Brain pericyte (primary cell): ENCODE data around the gene L1CAM.

Source experiments
- DNase-seq: peaks from one replicate; pipeline ENCODE4 v3.0.0-alpha.2; 2012; ENCODE audit warnings: low read depth, low spot score

The L1CAM gene

GRCh38 chrX:153885968-153886903 lies at the start of gene L1CAM:
TSS of gene L1CAM (minus strand) at chrX:153886173. CDS start at chrX:153875836, 10,337 bp downstream.
- no peak for DNase-seq

GRCh38 chrX:153935326-153935851 lies 49.4 kb upstream of the L1CAM start:
- DNase-seq = no peak

GRCh38 chrX:153934762-153935325 lies 48.9 kb upstream of the L1CAM start, which contains the start of gene NAA10:
TSS of gene NAA10 (minus strand) at chrX:153935037. CDS start at chrX:153934904, 133 bp downstream.
- DNase-seq = no peak

GRCh38 chrX:153934148-153934761 lies 48.3 kb upstream of the L1CAM start:
- DNase-seq = no peak

- DNase-seq = no peak
Measured at GRCh38 chrX:153933748-153934147, 47.8 kb upstream of the L1CAM start.

- no peak for DNase-seq
Measured at GRCh38 chrX:153932220-153932915, 46.4 kb upstream of the L1CAM start.

GRCh38 chrX:153931748-153932147 lies 45.8 kb upstream of the L1CAM start:
- DNase-seq = no peak

GRCh38 chrX:153931151-153931550 lies 45.2 kb upstream of the L1CAM start:
- DNase-seq = no peak

- no peak for DNase-seq
Measured at GRCh38 chrX:153930011-153930910, 44.3 kb upstream of the L1CAM start.

GRCh38 chrX:153929576-153929975 lies 43.6 kb upstream of the L1CAM start:
- DNase-seq = no peak

- no peak for DNase-seq
Measured at GRCh38 chrX:153928846-153929245, 42.9 kb upstream of the L1CAM start.

GRCh38 chrX:153927922-153928760 lies 42.2 kb upstream of the L1CAM start:
- DNase-seq = peak; percentile 92

- DNase-seq = no peak
Measured at GRCh38 chrX:153927672-153927921, 41.6 kb upstream of the L1CAM start.

- DNase-seq = no peak
Measured at GRCh38 chrX:153926858-153927671, 41.1 kb upstream of the L1CAM start.

GRCh38 chrX:153926552-153926857 lies 40.5 kb upstream of the L1CAM start:
- DNase-seq = no peak

- no peak for DNase-seq
Measured at GRCh38 chrX:153925739-153926551, 40.0 kb upstream of the L1CAM start, which contains the start of gene ARHGAP4. TSS of gene ARHGAP4 (minus strand) at chrX:153926264. CDS start at chrX:153926202, 62 bp downstream.

GRCh38 chrX:153925387-153925738 lies 39.4 kb upstream of the L1CAM start:
- DNase-seq = no peak

GRCh38 chrX:153924149-153924861 lies 38.3 kb upstream of the L1CAM start:
- no peak for DNase-seq
